HUES6 (cell line): ENCODE data around the gene PPFIBP1.

ENCODE experiments used
- H3K27ac ChIP-seq: 2 replicates; pipeline ENCODE4 v1.7.0; 2013; ENCODE audit warnings: low read depth, mild to moderate bottlenecking, low read length, inconsistent platforms
- H3K27me3 ChIP-seq: 2 replicates; pipeline ENCODE4 v1.6.1; 2013; ENCODE audit warnings: low read length; ENCODE audit not compliant: control insufficient read depth, insufficient read depth
- H3K36me3 ChIP-seq: 2 replicates; pipeline ENCODE4 v1.6.1; 2013; ENCODE audit warnings: low read length; ENCODE audit not compliant: control insufficient read depth, insufficient read depth
- H3K4me1 ChIP-seq: 2 replicates; pipeline ENCODE4 v1.6.1; 2013; ENCODE audit warnings: low read length; ENCODE audit not compliant: control insufficient read depth, insufficient read depth
- H3K4me3 ChIP-seq: 2 replicates; pipeline ENCODE4 v1.5.1; 2013; ENCODE audit warnings: low read depth, low read length
- H3K9ac ChIP-seq: one replicate; pipeline ENCODE4 v1.6.1; 2013; ENCODE audit warnings: mild to moderate bottlenecking, low read length
- H3K9me3 ChIP-seq: 2 replicates; pipeline ENCODE4 v1.6.1; 2013; ENCODE audit warnings: low read depth, low read length; ENCODE audit not compliant: control insufficient read depth, insufficient read depth

PPFIBP1 gene

GRCh38 chr12:27672643-27673042, 148.6 kb downstream of the PPFIBP1 start:
- H3K27me3 ChIP-seq = no peaks in the 10 kb centered on the region
- H3K4me1 ChIP-seq = no peaks in the 10 kb centered on the region
- peaks cover 26% of the 10 kb centered on the region for H3K36me3 ChIP-seq
- H3K9me3 ChIP-seq = no peaks in the 10 kb centered on the region
- H3K27ac ChIP-seq = no peak overlapping the region
- no peak overlapping the region for H3K4me3 ChIP-seq
- no peak overlapping the region for H3K9ac ChIP-seq

- Histone ChIP-seq H3K4me1 (no peaks in the 10 kb centered on the region), H3K27ac (no peak overlapping the region), H3K27me3 (no peaks in the 10 kb centered on the region), H3K4me3 (no peak overlapping the region), H3K9me3 (no peaks in the 10 kb centered on the region), H3K36me3 (peaks cover 20% of the 10 kb centered on the region), H3K9ac (no peak overlapping the region)
Measured at GRCh38 chr12:27673101-27673718, 149.2 kb downstream of the PPFIBP1 start.

GRCh38 chr12:27674989-27675388, 151.0 kb downstream of the PPFIBP1 start:
- no peaks in the 10 kb centered on the region for H3K27me3 ChIP-seq
- no peak overlapping the region for H3K27ac ChIP-seq
- H3K9ac ChIP-seq = no peak overlapping the region
- H3K9me3 ChIP-seq = no peaks in the 10 kb centered on the region
- no peaks in the 10 kb centered on the region for H3K4me1 ChIP-seq
- H3K4me3 ChIP-seq = no peak overlapping the region
- H3K36me3 ChIP-seq = peaks cover 22% of the 10 kb centered on the region

GRCh38 chr12:27680619-27681018, 156.6 kb downstream of the PPFIBP1 start:
- Histone ChIP-seq H3K27ac (no peak overlapping the region), H3K4me3 (no peak overlapping the region), H3K9ac (no peak overlapping the region), H3K4me1 (no peaks in the 10 kb centered on the region), H3K27me3 (no peaks in the 10 kb centered on the region), H3K36me3 (peaks cover 43% of the 10 kb centered on the region), H3K9me3 (no peaks in the 10 kb centered on the region)

- Histone ChIP-seq H3K9ac (no peak overlapping the region), H3K4me1 (no peaks in the 10 kb centered on the region), H3K27ac (no peak overlapping the region), H3K9me3 (no peaks in the 10 kb centered on the region), H3K36me3 (peaks cover 41% of the 10 kb centered on the region), H3K4me3 (no peak overlapping the region), H3K27me3 (no peaks in the 10 kb centered on the region)
Measured at GRCh38 chr12:27682534-27682933, 158.5 kb downstream of the PPFIBP1 start.

DNA sequence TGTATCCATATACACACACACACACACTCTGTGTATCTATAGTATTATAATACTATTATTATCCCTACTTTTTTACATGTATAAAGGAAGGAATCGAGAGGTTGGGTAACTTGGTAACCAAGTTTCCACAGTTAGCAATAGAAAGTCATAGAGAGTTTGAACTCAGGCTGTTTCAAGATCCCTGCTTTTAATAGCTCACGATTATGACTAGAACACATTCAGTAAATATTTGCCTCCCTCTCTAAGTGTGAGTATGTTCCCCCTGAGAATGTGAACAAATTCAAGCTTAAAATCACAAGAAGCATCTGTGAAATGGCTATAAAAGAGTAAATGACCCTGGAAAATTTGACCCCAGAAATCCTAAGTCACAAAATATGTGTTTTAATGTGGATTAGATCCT, 161.3 kb downstream of the PPFIBP1 start:
- no peak overlapping the region for H3K27ac ChIP-seq
- H3K9ac ChIP-seq = no peak overlapping the region
- no peaks in the 10 kb centered on the region for H3K9me3 ChIP-seq
- no peaks in the 10 kb centered on the region for H3K4me1 ChIP-seq
- H3K36me3 ChIP-seq = peaks cover 53% of the 10 kb centered on the region
- no peaks in the 10 kb centered on the region for H3K27me3 ChIP-seq
- H3K4me3 ChIP-seq = no peak overlapping the region

- Histone ChIP-seq H3K9ac (no peak overlapping the region), H3K9me3 (no peaks in the 10 kb centered on the region), H3K27ac (no peak overlapping the region), H3K27me3 (no peaks in the 10 kb centered on the region), H3K36me3 (peaks cover 51% of the 10 kb centered on the region), H3K4me1 (no peaks in the 10 kb centered on the region), H3K4me3 (no peak overlapping the region)
Measured at GRCh38 chr12:27686147-27686546, 162.1 kb downstream of the PPFIBP1 start.

DNA sequence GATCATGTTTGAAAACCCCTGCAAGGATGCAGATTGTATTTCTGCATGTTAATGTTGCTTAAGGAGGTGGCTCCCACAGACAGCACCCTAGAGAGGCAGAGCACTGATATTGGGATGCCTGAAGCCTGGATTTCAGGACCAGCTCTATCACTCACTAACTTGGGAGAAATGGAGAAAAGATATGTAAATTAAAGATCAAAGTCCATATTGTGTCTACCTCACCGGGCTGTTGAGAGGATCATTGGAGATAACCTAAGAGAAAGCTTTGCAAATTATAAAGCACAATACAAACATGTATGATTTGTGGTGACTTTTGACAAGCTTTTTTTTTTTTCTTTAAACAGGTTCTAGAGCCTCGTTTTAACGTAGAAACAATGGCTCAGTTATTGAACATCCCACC, 164.7 kb downstream of the PPFIBP1 start:
- Histone ChIP-seq H3K36me3 (peaks cover 52% of the 10 kb centered on the region), H3K9ac (no peak overlapping the region), H3K27me3 (no peaks in the 10 kb centered on the region), H3K9me3 (no peaks in the 10 kb centered on the region), H3K4me3 (no peak overlapping the region), H3K27ac (no peak overlapping the region), H3K4me1 (no peaks in the 10 kb centered on the region)

DNA sequence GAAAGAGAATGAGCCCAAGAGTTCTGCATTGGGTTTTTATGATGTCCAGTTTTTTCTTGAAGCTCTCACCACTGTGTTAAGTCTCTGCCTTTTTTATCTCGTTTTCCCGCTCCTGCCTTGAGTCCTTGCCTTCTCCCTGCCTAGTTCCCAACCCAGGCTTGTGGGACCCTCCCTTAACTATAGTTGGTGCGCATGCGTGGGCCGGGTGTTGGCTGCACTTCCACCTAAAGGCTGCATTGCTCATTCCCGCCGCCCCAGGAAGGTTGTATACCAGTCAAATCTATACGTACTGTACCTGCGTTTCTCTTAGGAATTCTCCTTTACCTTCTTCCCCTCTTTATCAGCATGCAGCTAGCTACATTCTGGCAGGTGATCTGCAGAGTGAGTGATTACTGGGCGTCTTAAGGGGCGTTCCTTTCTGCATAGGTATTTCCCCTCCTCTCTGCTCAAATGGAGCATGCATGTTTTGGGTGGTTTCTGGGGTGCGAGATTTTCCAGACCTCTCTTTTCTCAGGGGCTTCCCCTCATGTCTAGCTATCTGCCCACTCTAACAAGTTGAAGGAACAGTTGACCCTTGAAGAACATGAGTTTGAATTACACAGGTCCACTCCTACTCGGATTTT, 165.7 kb downstream of the PPFIBP1 start:
- Histone ChIP-seq H3K27me3 (no peaks in the 10 kb centered on the region), H3K9me3 (no peaks in the 10 kb centered on the region), H3K4me1 (no peaks in the 10 kb centered on the region), H3K27ac (no peak overlapping the region), H3K36me3 (peaks cover 52% of the 10 kb centered on the region), H3K4me3 (no peak overlapping the region), H3K9ac (no peak overlapping the region)

DNA sequence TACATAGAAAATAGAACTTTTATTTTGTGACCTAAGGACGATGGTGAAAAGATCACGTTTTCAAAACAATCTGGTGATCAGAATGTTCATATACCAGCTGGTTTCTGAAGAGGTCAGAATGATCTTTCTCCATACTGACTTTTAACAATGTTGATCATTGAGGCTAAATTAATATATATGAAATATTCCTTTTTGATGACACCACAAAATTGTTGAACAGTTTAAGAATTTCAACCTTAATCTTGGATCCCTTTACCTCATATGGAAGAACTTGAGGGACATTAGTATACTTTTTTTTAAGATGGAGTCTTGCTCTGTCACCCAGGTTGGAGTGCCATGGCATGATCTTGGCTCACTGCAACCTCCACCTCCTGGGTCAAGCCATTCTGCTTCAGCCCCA, 169.4 kb downstream of the PPFIBP1 start:
- Histone ChIP-seq H3K9me3 (no peaks in the 10 kb centered on the region), H3K4me3 (no peak overlapping the region), H3K9ac (no peak overlapping the region), H3K36me3 (peaks cover 47% of the 10 kb centered on the region), H3K27me3 (no peaks in the 10 kb centered on the region), H3K27ac (no peak overlapping the region), H3K4me1 (no peaks in the 10 kb centered on the region)

DNA sequence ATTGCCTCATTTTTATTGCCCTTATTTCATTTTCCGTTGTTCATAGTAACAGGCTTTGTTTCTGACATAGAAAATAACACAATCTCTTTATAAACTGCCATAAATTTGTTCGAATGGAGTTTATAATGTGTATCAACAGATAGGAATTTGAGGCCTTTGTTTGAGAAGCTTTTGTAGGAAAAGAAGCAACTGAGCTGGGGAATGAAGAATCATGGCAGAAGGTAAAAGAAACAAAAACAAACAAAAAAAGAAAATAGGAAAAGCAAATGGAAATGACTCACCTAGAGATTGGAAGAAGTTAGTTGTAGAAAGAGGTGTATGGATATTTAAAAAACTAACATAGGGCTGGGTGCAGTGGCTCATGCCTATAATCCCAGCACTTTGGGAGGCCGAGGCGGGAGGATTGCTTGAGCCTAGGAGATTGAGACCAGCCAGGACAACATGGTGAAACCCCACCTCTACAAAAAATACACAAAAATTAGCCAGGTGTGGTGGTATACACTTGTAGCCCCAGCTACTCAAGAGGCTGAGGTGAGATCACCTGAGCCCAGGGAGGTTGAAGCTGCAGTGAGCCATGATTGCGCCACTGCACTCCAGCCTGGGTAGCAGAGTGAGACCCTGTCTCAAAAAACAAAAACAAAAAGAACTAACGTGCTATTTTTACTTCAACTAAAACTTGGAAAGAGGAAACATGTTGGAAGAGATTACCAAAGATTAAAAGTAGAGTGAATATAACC, 171.7 kb downstream of the PPFIBP1 start:
- Histone ChIP-seq H3K9ac (no peak overlapping the region), H3K27me3 (no peaks in the 10 kb centered on the region), H3K27ac (no peak overlapping the region), H3K4me3 (no peak overlapping the region), H3K9me3 (no peaks in the 10 kb centered on the region), H3K4me1 (no peaks in the 10 kb centered on the region), H3K36me3 (peaks cover 28% of the 10 kb centered on the region)
